Neural cell (in vitro differentiated cells): ENCODE results near the gene SMAD2.

Experiments used
- CTCF ChIP-seq: fragments of 450-650 bp; IDR thresholded peaks from 2 replicates; pipeline ENCODE4 v1.5.1; 2014; ENCODE audit warnings: antibody characterized with exemption, mild to moderate bottlenecking, moderate library complexity; ENCODE audit not compliant: poor library complexity, severe bottlenecking
- EP300 ChIP-seq: fragments of 450-650 bp; conservative IDR thresholded peaks from 2 replicates; pipeline ENCODE4 v1.6.1; 2014; ENCODE audit warnings: antibody characterized with exemption, mild to moderate bottlenecking, moderate library complexity; ENCODE audit not compliant: poor library complexity, severe bottlenecking
- EZH2 ChIP-seq: fragments of 200-600, 300-800 bp; shearing (Covaris generic), sonication (generic); IDR thresholded peaks from 2 replicates; pipeline ENCODE4 v1.6.1; 2014; ENCODE audit warnings: antibody characterized with exemption, low read length, borderline replicate concordance, mild to moderate bottlenecking; ENCODE audit not compliant: insufficient read depth, poor library complexity, severe bottlenecking
- MXI1 ChIP-seq: fragments of 450-650 bp; conservative IDR thresholded peaks from 2 replicates; pipeline ENCODE4 v1.6.1; 2014; ENCODE audit warnings: antibody characterized with exemption, mild to moderate bottlenecking; ENCODE audit not compliant: poor library complexity, severe bottlenecking
- POLR2AphosphoS5 ChIP-seq: IDR thresholded peaks from 2 replicates; pipeline ENCODE4 v1.6.1; 2012
- RAD21 ChIP-seq: fragments of 450-650 bp; conservative IDR thresholded peaks from 2 replicates; pipeline ENCODE4 v1.6.1; 2014; ENCODE audit warnings: antibody characterized with exemption, mild to moderate bottlenecking, moderate library complexity
- REST ChIP-seq: IDR thresholded peaks from 2 replicates; pipeline ENCODE4 v1.6.1; 2012; ENCODE audit warnings: borderline replicate concordance
- SMC3 ChIP-seq: fragments of 450-650 bp; conservative IDR thresholded peaks from 2 replicates; pipeline ENCODE4 v1.6.1; 2014; ENCODE audit warnings: antibody characterized with exemption, mild to moderate bottlenecking, moderate library complexity; ENCODE audit not compliant: poor library complexity
- TAF1 ChIP-seq: IDR thresholded peaks from 2 replicates; pipeline ENCODE4 v1.6.1; 2012; ENCODE audit warnings: low read depth

GRCh38 chr18:47909484-47909883, 21.0 kb downstream of the SMAD2 start:
- TF ChIP-seq TAF1 (no peak), CTCF (no peak), EZH2 (no peak), EP300 (no peak), SMC3 (no peak), REST (no peak), RAD21 (no peak), POLR2AphosphoS5 (no peak), MXI1 (no peak)
